HG03354 (cell line): Measurements from ENCODE around the gene DNM1.

Experiments
- ATAC-seq: cut with Tn5 transposase; IDR thresholded peaks from one replicate; pipeline ENCODE4 v1.9.1; 2021; ENCODE audit warnings: mild to moderate bottlenecking; ENCODE audit not compliant: unreplicated experiment, poor library complexity, severe bottlenecking

DNM1 gene

DNA sequence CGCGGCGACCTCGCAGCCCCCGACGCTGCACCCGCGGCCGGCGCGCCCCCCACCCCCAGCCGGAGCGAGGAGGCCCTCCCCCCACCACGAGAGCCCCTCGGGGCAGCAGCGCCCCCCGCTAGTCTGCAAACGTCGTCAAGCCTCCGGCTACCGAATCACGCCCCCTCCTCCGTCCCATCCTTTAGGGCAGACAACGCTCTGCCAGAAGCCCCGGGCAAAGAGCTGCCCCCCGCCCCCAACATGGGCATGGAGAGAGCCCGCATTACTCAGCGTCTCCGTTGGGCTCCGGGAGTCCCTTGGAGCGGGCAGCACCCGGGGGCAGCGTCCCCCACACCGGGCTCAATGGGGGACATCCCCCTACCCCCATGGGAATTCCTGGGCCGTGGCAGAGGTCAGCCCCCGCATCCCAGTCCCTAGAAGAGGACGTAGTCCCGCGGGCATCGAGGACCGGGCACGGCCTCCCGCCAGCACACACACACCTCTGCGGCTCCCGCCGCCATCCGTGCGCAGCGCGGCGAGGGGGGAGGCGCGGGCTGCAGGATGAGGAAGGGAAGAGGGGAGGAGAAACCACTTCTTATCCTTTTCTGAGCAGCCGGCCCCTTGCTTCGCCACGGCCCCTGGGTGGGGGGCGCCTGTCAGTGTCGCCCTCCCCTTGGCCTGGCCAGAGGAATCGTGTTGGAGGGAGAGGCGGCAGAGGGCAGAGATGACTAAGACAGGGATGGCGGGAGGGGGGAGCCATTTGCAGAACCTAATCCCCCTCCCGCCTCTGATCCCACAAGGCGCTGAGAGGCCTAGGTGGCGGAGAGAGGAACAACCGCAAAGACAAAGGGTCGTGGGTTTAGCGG, 750 bp downstream of the DNM1 start:
- ATAC-seq = no peak

- no peak for ATAC-seq
Observed at GRCh38 chr9:128204858-128205257, 1.7 kb downstream of the DNM1 start.

DNA sequence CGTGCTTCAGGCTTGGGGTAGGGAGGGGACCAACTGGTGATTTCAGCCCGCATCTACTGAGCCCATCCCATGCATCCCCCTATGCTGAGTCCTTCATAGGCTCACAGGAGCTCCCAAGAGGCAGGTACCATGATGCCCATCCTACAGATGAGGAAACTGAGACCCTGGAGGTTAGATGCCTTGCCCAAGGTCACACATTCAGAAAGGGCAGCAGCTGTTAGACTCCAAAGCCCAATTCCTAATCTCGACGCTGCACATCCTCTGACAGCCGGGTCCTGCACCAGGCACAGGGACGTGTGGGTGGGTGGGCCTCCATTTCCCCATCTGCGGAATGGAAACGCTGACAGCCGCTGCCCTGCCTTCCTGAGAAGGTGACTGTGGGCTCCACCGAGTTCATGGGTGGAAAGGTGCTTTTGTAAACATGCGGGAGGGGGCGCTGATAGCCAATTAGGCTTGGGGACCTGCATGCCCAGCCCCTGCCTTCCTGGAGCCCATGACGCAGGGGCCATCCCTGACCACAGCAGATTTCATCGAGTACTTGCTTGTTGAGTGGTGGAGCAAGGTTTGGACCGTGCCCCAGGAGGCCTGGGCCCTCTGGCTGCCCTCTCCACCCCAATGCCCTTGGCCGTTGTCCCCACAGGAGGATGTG, 2.2 kb downstream of the DNM1 start:
- no peak for ATAC-seq

GRCh38 chr9:128206484-128206883, 3.3 kb downstream of the DNM1 start:
- no peak for ATAC-seq

DNA sequence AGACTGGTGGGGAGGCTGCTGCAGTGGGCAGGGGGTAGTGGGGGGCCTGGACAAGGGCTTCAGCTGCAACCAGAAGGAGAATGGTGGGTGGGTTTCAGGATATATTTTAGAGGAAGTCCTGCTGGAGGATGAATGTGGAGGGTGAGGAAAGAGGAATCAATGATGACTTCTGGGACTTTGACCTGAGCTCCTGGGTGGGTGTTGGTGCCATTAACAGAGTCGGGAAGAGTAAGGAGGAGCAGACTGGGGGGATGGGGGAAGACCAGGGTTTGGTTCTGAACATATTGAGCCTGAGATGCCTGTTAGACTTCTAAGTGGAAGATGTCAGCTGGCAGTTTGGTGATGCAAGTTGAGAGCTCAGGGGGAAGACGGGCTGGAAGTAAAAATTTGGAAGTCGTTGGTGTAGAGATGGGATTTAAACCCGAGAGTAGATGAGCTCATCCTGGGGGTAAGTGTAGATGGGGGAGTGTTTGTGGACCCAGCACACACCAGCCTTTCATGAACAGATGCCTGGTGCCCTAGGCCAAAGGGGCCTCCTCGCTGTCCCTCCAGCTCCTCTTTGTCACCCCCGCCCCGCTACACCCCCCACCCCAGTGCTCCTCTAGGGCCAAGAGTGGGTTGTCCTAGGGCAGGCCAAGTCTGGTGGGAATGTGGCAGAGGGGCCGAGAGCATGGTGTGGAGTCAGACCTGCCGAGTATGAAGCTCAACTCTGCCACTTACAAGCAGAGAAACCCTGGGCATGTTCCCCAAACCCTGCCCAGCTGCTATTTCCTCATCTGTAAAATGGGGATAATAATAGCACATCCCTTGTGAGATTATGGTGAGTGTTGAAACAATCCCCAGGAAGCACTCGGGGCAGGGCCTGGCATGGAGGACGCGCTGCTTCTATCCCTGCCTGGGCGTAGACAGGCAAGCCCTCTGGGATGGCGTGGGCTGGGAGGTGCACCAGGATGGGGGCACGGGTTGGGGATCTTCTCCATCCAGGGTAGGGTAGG, 4.0 kb downstream of the DNM1 start:
- ATAC-seq = no peak

DNA sequence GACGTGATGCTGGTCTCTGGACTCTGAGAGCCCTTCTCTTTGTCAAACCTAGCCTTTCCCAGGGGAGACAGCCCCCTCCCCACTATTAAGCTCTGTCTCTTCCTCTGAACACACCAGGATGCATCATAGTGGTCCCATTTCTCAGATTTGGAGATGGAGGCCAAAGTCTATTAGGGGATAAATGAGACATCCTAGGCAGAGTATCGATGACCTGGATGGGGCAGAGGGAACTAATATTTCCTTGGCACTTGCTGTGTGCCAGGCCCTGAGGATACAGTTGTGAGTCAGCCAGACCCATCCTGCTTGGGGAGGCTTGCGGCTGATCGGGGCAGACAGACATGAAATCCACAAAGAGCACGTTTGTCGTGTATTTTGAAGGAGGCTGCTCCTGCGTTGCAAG, 5.2 kb downstream of the DNM1 start:
- ATAC-seq = no peak

- no peak for ATAC-seq
Observed at GRCh38 chr9:128208946-128209669, 5.9 kb downstream of the DNM1 start.

GRCh38 chr9:128211186-128211980, 8.2 kb downstream of the DNM1 start:
- no peak for ATAC-seq

DNA sequence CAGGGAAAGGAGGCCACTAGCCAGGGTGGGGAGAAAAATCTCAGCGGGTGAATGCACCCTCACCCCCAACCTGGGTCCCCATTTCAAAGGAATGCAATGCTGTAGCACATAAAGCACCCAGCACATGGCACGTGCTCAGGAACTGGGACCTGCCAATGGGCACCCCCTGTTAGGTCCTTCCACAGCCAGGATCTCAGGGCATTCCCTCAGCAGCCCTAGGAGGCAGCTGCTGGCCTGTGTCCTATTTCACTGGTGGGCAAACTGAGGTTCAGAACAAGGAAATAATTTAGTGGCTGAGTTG, 8.8 kb downstream of the DNM1 start:
- ATAC-seq = no peak

DNA sequence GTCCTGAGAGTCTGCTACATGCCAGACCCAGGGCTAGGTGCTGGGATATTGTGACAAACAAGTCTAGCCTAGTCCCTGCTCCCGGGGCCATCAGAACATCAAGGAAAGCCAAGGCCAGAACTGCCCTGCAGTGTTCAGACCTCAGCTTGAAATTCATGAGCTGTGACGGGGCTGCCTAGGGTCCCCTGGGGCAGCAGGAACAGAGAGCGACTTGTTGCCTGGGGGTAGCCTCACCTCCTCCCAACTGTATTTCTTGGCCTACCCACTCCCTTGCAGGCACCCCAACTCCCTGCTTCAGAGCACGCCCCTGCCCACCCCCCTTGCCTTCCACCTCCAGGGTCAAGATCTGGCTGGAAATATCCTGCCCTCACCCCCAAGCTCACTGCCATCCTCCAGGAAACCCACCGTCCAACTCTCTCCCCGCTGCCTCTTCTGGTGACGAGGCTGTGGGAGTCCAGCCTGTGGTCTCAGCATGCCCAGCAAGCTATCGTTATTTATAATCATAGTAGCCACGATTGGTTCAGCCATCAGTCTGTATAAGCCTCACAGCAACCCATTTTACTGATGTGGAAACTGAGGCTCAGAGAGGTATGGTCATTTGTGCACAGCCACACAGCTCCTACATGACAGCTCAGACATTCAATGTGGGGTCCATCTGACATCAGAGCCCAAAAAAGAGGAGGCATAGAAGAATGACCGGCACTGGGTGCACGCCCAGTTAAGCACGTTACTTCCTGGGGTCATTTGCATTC, 10.7 kb downstream of the DNM1 start:
- ATAC-seq = no peak

DNA sequence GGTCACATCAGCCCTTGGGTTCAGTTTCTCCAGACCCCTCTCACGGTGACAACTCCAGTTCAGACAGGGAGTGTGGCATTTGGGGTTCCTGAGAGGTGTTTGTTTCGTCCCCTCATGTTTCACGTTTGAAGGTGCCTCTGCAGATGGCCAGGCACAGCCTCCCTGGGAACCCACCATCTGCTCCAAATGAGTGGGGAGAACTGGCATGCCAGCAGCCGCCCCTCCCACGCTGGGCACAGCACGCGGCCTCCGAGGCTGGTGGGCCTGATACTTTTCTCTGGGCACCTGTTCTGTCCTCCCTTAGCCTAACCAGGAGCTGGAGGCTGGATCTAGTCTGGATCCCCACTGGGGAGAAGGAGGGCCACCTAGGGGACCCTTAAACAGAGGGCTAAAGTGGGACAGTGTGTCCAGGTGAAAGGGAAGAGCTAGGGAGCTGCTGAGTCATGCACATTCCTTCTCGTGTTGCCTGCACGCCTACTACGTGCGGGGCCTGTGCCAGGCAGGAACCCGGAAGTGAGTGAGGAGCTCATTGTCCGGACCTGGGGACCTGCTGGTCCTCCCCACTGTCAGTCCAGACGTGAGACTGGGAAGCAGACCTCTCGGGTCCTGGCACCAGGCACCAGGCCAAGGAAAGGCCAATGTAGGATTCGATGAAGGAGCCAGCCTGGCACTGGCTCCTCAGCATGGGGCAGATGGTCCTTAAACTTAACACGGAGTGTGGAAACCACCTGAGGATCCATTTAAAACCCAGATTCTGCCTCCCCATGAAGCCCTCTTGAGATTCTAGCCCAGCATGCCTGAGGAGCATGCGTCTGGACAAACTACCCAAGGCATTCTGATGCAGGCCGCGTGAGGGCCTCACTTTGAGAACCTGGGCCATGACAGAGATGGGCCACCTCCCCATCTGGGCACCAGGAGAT, 11.7 kb downstream of the DNM1 start:
- ATAC-seq = no peak

- ATAC-seq = no peak
Observed at GRCh38 chr9:128215491-128216409, 12.6 kb downstream of the DNM1 start.

GRCh38 chr9:128216781-128217553, 13.8 kb downstream of the DNM1 start:
- ATAC-seq = no peak

DNA sequence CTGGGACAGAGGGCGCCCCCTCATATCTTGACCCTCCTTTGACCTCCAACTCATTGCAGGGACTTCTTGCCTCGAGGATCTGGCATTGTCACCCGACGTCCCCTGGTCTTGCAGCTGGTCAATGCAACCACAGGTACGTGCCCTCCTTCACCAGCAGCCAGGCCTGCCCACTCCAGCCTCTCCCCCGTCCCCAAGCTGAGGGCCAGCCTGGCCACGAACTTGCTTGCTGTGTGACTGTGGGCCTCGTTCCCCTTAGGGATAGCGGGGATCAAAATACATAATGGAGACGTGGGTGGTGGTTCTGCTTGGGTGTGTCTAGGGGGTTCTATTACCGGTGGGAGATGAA, 15.0 kb downstream of the DNM1 start:
- no peak for ATAC-seq

DNA sequence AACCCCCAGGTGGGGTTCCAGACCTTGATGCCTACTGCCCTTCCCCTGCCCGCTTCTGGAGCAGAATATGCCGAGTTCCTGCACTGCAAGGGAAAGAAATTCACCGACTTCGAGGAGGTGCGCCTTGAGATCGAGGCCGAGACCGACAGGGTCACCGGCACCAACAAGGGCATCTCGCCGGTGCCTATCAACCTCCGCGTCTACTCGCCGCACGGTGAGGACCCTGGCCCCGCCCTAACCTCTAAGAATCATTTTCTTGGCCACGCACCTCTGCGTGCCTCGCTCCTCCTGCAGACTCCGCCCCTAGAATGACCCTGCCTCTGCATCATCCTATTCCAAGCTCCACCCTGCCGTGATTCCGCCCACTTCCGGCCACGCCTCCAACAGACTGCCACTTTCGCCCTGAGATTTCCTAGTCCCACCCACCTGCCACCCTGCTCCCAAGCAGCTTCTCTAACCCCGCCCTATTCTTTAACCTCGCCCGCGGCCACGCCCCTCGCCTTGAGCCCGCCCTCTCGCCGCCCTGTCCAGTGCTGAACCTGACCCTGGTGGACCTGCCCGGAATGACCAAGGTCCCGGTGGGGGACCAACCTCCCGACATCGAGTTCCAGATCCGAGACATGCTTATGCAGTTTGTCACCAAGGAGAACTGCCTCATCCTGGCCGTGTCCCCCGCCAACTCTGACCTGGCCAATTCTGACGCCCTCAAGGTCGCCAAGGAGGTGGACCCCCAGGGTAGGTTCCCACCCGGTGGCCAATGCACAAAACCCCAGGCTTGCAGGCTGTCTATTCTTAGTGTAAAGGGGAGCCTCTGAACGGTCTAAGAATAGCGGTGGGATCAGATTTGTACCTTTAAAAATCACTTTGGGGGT, 15.6 kb downstream of the DNM1 start:
- ATAC-seq = peak; percentile 93
